Erythroblast (primary cell): ENCODE measurements around the gene SEMA3F.

ENCODE experiments used
- GATA1 ChIP-seq: IDR thresholded peaks from 2 replicates; pipeline ENCODE4 v1.6.1; 2011; ENCODE audit warnings: low read depth, mild to moderate bottlenecking, control low read depth, low read length, moderate library complexity
- POLR2A ChIP-seq: IDR thresholded peaks from 2 replicates; pipeline ENCODE4 v1.6.1; 2011; ENCODE audit warnings: mild to moderate bottlenecking, low read length

DNA sequence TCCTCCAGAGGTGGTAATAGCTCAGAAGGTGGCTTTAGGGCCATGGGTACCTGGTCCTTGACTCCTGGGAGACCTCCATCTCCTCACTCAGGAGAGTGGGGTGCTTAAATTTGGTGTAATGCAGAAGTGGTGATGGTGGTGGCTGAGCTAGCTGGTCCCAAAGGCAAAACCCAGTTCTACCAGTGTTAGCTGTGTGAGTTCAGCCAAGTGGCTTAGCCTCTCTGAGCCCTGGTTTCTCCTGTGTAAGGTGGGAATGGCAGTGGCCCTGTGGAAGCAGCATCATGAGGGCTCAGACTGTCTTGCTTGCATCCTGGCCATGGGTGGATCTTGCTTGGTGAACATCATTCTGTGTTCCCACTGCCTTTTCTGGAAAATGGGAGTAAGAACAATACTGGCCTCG lies 9.4 kb downstream of the SEMA3F start:
- TF ChIP-seq POLR2A (no peak), GATA1 (no peak)
